Heart left ventricle (tissue), 16 donors: ENCODE measurements around the gene YJEFN3. TPM values are rescaled to one million over a fixed set of nuclear protein-coding genes. Genes with fewer than 3 reads are reported as not detected.

Source experiments
- ATAC-seq, 4 donors: fragments of 200-7000 bp; cut with Tn5 transposase; one replicate each; pipeline ENCODE4 v1.9.1; 2020 to 2022; ENCODE audit warnings: moderate library complexity in 4 of 4, mild to moderate bottlenecking in 3 of 4, moderate number of reproducible peaks in 1 of 4
- DNase-seq, 5 donors: peaks; one replicate each; pipeline ENCODE4 v3.0.0-alpha.2; 2020
- H3K27ac ChIP-seq, 12 donors: fragments of 200-600 bp; sonication (generic) in 4 of 12; one replicate each; pipeline versions ENCODE4 v1.5.0 to v1.8.0; 2016 to 2022; ENCODE audit warnings: mild to moderate bottlenecking in 2 of 12
- H3K27me3 ChIP-seq, 9 donors: fragments of 200-600 bp; sonication (generic) in 2 of 9; one replicate each; pipeline versions ENCODE4 v1.5.1 to v1.8.0; 2016 to 2022; ENCODE audit warnings: mild to moderate bottlenecking in 3 of 9
- H3K36me3 ChIP-seq, 9 donors: fragments of 200-600 bp; sonication (generic) in 2 of 9; one replicate each; pipeline versions ENCODE4 v1.5.0 to v1.8.0; 2018 to 2022; ENCODE audit warnings: mild to moderate bottlenecking in 2 of 9
- H3K4me1 ChIP-seq, 12 donors: fragments of 200-600 bp; sonication (generic) in 4 of 12; one replicate each; pipeline versions ENCODE4 v1.5.0 to v1.8.0; 2016 to 2022; ENCODE audit warnings: mild to moderate bottlenecking in 3 of 12
- H3K4me3 ChIP-seq, 12 donors: fragments of 200-600 bp; sonication (generic) in 4 of 12; one replicate each; pipeline versions ENCODE4 v1.5.0 to v1.8.0; 2017 to 2022; ENCODE audit warnings: mild to moderate bottlenecking in 9 of 12, moderate library complexity in 4 of 12
- H3K9me3 ChIP-seq, 12 donors: fragments of 200-600 bp; sonication (generic) in 4 of 12; one replicate each; pipeline versions ENCODE4 v1.5.0 to v1.8.0; 2016 to 2022; ENCODE audit warnings: mild to moderate bottlenecking in 1 of 12
- POLR2A ChIP-seq, 2 donors: fragments of 450-650 bp; IDR thresholded peaks; one replicate each; pipeline ENCODE4 v1.6.1; 2017; ENCODE audit warnings: antibody characterized with exemption in 2 of 2, mild to moderate bottlenecking in 2 of 2, moderate library complexity in 2 of 2
- WGBS, 4 donors: extraction: QIAGEN DNeasy Blood & Tissue Kit in 2 of 4; methylation state at CpG; one replicate each; pipeline versions ENCODE4 v1.1.5 to v1.1.7; 2013 to 2018; 5-methylcytosine and 5-hydroxymethylcytosine counted together
- intact Hi-C, 10 donors: fragments of 100-400 bp; cut with DNase I; formaldehyde crosslinking; loops; one replicate each; pipeline versions ENCODE4 v1.11.1 to v1.14.2; 2022
- polyA plus RNA-seq, 2 donors: library from polyadenylated mRNA; stranded (reverse); fragments of 200-250 nt; gene quantifications; one replicate each; pipeline ENCODE4 v1.2.3, GENCODE V29; 2013
- total RNA-seq, 9 donors: library from RNA; depleted of rRNA in 2 of 9; stranded (reverse); fragments of >200 nt in 2 of 9; fragmentation: NEBNext Ultra II Directional in 3 of 9; extraction: Animal tissue kit (Norgen Biotek cat#: 25700) in 3 of 9; gene quantifications; one replicate each; pipeline versions ENCODE4 v1.1.0 to v1.2.4, GENCODE V29; 2016 to 2023
- TF ChIP-seq, protein P1 (sequence below), 12 donors: fragments of 200-600 bp; sonication (generic) in 4 of 12; IDR thresholded peaks; one replicate each; pipeline versions ENCODE4 v1.5.0 to v1.8.0; 2018 to 2022; ENCODE audit warnings: antibody characterized with exemption in 12 of 12, mild to moderate bottlenecking in 5 of 12
- donor health status: ischemic (EF 13 %, LVEDD 7.1; RV severe dilation, severe dysfunction).
- donor health status: healthy with polysubstance abuse.
- donor health status: DM: no; HTN: yes; CAD: no.
- donor health status: DM: no; HTN: no; CAD: no.
- donor health status: ischemic (EF 25% LVEDD 6.9; RV normal size, moderate dysfunction).
- donor health status: ischemic (EF 25% LVEDD 5.7; RV mildly dilated, moderate dysfunction).
- donor health status: healthy.
- donor health status: DM: yes; HTN: yes; CAD: no.
- donor health status: ischemic (EF 35%, LVEDD 5.7; RV mildly dilated, moderate dysfunction).
- donor health status: nonischemic (EF 11% LVEDD 7.7; RV severe dilation, severe dysfunction).
- donor health status: DM: yes; HTN: yes; CAD: no.
- donor health status: PGD.
- donor health status: ischemic (EF 29% LVEDD 5.4; RV normal size, mild dysfunction).
- donor health status: nonischemic (EF 23%, LVEDD 6.1; RV moderate dilation, normal function).

The YJEFN3 gene
- total and polyA plus RNA-seq, 11 donors: 1.2 to 5.4 (median 2.5) TPM; not detected in 1

- ATAC-seq (peak in 1 of 4 donors; percentile 32), DNase-seq (peak in 1 of 5 donors; percentile 51)
- Histone ChIP-seq H3K36me3 (no peaks in the 10 kb centered on the region), H3K4me1 (no peaks in the 10 kb centered on the region), H3K27me3 (no peaks in the 10 kb centered on the region), H3K27ac (no peak overlapping the region), H3K9me3 (no peaks in the 10 kb centered on the region), H3K4me3 (no peak overlapping the region)
- WGBS, 4 donors: 89 to 91% (median 90%) methylated on average over 17 of the region's 17 CpGs
- intact Hi-C loops: no loop called here
- TF ChIP-seq, protein P1, sequence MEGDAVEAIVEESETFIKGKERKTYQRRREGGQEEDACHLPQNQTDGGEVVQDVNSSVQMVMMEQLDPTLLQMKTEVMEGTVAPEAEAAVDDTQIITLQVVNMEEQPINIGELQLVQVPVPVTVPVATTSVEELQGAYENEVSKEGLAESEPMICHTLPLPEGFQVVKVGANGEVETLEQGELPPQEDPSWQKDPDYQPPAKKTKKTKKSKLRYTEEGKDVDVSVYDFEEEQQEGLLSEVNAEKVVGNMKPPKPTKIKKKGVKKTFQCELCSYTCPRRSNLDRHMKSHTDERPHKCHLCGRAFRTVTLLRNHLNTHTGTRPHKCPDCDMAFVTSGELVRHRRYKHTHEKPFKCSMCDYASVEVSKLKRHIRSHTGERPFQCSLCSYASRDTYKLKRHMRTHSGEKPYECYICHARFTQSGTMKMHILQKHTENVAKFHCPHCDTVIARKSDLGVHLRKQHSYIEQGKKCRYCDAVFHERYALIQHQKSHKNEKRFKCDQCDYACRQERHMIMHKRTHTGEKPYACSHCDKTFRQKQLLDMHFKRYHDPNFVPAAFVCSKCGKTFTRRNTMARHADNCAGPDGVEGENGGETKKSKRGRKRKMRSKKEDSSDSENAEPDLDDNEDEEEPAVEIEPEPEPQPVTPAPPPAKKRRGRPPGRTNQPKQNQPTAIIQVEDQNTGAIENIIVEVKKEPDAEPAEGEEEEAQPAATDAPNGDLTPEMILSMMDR (IDR thresholded peaks at IDR 0.05): no peak
- TF ChIP-seq POLR2A (IDR thresholded peaks at IDR 0.05): no peak
These were observed 34.7 kb downstream of the YJEFN3 start for GRCh38 chr19:19563348-19563848.

DNA sequence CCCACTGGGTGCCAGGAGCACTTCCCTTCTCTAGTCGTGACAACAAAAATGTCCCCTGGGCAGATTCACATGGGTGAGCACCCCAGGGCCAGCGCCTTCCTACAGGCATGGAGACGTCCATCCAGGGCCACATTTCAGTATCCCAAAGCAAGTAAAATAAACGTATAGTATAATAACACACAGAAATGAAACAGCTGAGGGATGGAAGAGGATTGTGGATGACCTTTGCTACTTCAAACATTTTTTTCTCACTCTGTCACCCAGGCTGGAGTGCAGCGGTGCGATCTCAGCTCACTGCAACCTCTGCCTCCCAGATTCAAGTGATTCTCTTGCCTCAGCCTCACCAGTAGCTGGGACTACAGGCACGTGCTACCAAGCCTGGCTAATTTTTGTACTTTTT is 37.6 kb downstream of the YJEFN3 start:
- H3K27me3 ChIP-seq: no peaks in the 10 kb centered on the region
- no peaks in the 10 kb centered on the region for H3K36me3 ChIP-seq
- H3K4me1 ChIP-seq: no peaks in the 10 kb centered on the region
- H3K27ac ChIP-seq: no peak overlapping the region
- ATAC-seq (no peak), DNase-seq (no peak)
- WGBS, 4 donors: 76 to 87% (median 80%) methylated on average over 7 of the region's 7 CpGs
- no peak overlapping the region for H3K4me3 ChIP-seq
- no peak for TF ChIP-seq POLR2A (IDR thresholded peaks at IDR 0.05)
- TF ChIP-seq, protein P1 (IDR thresholded peaks at IDR 0.05): no peak
- intact Hi-C loops: no loop called here
- H3K9me3 ChIP-seq: no peaks in the 10 kb centered on the region

GRCh38 chr19:19567391-19567790 is 38.7 kb downstream of the YJEFN3 start:
- DNase-seq (no peak), ATAC-seq (no peak)
- no peak overlapping the region for H3K27ac ChIP-seq
- WGBS, 4 donors: 74 to 89% (median 85%) methylated on average over 3 of the region's 3 CpGs
- no peak for TF ChIP-seq POLR2A (IDR thresholded peaks at IDR 0.05)
- TF ChIP-seq, protein P1 (IDR thresholded peaks at IDR 0.05): no peak
- H3K27me3 ChIP-seq: no peaks in the 10 kb centered on the region
- H3K4me3 ChIP-seq: no peak overlapping the region
- no peaks in the 10 kb centered on the region for H3K4me1 ChIP-seq
- H3K36me3 ChIP-seq: no peaks in the 10 kb centered on the region
- intact Hi-C loops: no loop called here
- no peaks in the 10 kb centered on the region for H3K9me3 ChIP-seq

DNA sequence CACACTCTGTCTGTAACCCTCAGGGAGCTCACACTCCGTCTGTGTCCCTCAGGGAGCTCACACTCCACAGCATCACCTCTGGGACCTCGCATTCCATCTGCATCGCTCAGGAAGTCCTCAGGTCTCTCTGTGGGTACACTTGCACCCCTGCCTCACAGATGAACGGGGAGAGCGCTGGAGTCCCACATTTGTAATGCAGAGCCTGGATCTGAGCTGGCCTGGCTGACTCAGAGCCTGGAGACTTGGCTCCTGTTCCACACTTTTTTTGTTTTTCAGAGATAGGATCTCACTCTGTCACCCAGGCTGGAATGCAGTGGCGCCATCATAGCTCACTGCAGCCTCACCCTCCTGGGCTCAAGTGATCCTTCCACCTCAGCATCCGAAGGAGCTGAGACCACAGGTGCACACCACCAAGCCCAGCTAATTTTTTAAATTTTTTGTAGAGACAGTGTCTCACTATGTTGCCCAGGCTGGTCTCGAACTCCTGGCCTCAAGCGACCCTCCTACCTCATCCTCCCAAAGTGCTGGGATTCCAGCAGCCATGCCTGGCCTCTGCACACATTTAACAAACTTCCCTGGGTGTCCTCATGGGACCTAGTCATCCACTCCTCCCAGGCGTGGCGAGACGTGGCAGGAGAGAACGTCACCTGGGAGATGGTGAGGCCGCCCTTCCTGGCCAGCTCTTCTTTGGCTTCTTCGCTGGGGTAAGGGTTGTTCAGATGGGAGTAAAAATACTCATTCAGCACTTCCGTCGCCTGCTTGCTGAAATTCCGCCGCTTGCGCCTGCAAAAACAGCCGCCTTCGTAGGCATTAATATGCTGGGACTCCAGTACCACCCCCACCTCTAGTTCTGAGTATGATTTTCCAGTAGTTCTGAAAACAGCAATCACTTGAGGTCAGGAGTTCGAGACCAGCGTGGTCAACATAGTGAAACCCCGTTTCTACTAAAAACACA is 40.4 kb downstream of the YJEFN3 start:
- DNase-seq (no peak), ATAC-seq (no peak)
- Histone ChIP-seq H3K27ac (no peak overlapping the region), H3K36me3 (no peaks in the 10 kb centered on the region), H3K4me1 (no peaks in the 10 kb centered on the region), H3K27me3 (no peaks in the 10 kb centered on the region), H3K4me3 (no peak overlapping the region), H3K9me3 (no peaks in the 10 kb centered on the region)
- TF ChIP-seq, protein P1 (IDR thresholded peaks at IDR 0.05): no peak
- no peak for TF ChIP-seq POLR2A (IDR thresholded peaks at IDR 0.05)
- intact Hi-C loops: no loop called here
- WGBS, 4 donors: 87 to 93% (median 90%) methylated on average over 24 to 25 of the region's 25 CpGs
